HCT116 (cell line): ENCODE measurements around the gene WSCD2. TPM values are rescaled to one million over a fixed set of nuclear protein-coding genes. Genes with fewer than 3 reads are reported as not detected.

ENCODE experiments used
- ATAC-seq: fragments of 200-7000 bp; cut with Tn5 transposase; 2 replicates; pipeline ENCODE4 v1.9.1; 2020; ENCODE audit warnings: mild to moderate bottlenecking, moderate library complexity
- BruUV-seq: library from RNA; stranded (reverse); fragments of 400-500 nt; replicated peaks from 2 replicates; lab custom pipeline; 2021; lab: Mats Ljungman, UMichigan
- CTCF ChIA-PET: fragments of 300-600 bp; sonication (Branson Sonifier 250); formaldehyde crosslinking; loops from one replicate; lab custom pipeline; 2021; ENCODE audit warnings: antibody characterized with exemption; lab: Charles Lee
- POLR2A ChIA-PET: fragments of 300-600, 350-600 bp; sonication (Branson Sonifier 250); formaldehyde crosslinking; loops from one replicate; lab custom pipeline; 2021; ENCODE audit warnings: antibody characterized with exemption; lab: Charles Lee
- RAD21 ChIA-PET, 2 experiments: fragments of 300-600 bp; sonication (Branson Sonifier 250); formaldehyde crosslinking; loops; one replicate each; lab custom pipeline; 2023; ENCODE audit warnings: low total read pairs in 2 of 2; ENCODE audit not compliant: uncharacterized antibody in 2 of 2, unreplicated experiment in 2 of 2, low non-redundant PET in 1 of 2; lab: Charles Lee
- DNase-seq: peaks from one replicate; pipeline ENCODE4 v3.0.0-alpha.2; 2010; ENCODE audit warnings: low read depth, low spot score
- H2AFZ ChIP-seq: fragments of 200-600 bp; shearing (Covaris generic), sonication (generic); 2 replicates; pipeline ENCODE4 v1.6.1; 2017; ENCODE audit warnings: low read depth, mixed run types, mixed read lengths, antibody characterized with exemption, low read length; ENCODE audit not compliant: poor library complexity, severe bottlenecking
- H3K27ac ChIP-seq: 2 replicates; pipeline ENCODE4 v1.5.1; 2012; ENCODE audit warnings: low read depth, low read length
- H3K27me3 ChIP-seq: fragments of 200-600 bp; sonication (generic); 2 replicates; pipeline ENCODE4 v1.6.1; 2016; ENCODE audit warnings: mixed run types, low read length, mixed read lengths; ENCODE audit not compliant: insufficient read depth
- H3K36me3 ChIP-seq, 2 experiments: fragments of 200-500 bp in 1 of 2; fragments of 200-600 bp in 1 of 2; sonication (Bioruptor generic) in 1 of 2; sonication (generic) in 1 of 2; 2 replicates each; pipeline versions ENCODE4 v1.5.1 to v1.6.1; 2014 to 2016; ENCODE audit warnings: low read length in 2 of 2, inconsistent platforms in 1 of 2, mixed read lengths in 1 of 2, mixed run types in 1 of 2; ENCODE audit not compliant: insufficient read depth in 2 of 2, control insufficient read depth in 1 of 2
- H3K4me1 ChIP-seq, 2 experiments: fragments of 200-600 bp in 1 of 2; sonication (generic) in 1 of 2; 2 replicates each; pipeline versions ENCODE4 v1.5.1 to v1.6.1; 2012 to 2017; ENCODE audit warnings: low read length in 2 of 2, inconsistent platforms in 1 of 2, mild to moderate bottlenecking in 1 of 2, mixed read lengths in 1 of 2, mixed run types in 1 of 2, moderate library complexity in 1 of 2; ENCODE audit not compliant: insufficient read depth in 2 of 2, control insufficient read depth in 1 of 2
- H3K4me2 ChIP-seq: fragments of 200-600 bp; sonication (generic); 2 replicates; pipeline ENCODE4 v1.6.1; 2017; ENCODE audit warnings: mixed run types, low read length, mixed read lengths
- H3K4me3 ChIP-seq, 2 experiments: fragments of 200-600 bp in 1 of 2; sonication (generic) in 1 of 2; replicated peaks in 1 of 2; 2 replicates each; pipeline ENCODE4 v1.5.1; 2011 to 2016; ENCODE audit warnings: low read length in 2 of 2, control low read depth in 1 of 2, low read depth in 1 of 2, mild to moderate bottlenecking in 1 of 2, mixed read lengths in 1 of 2, mixed run types in 1 of 2
- H3K79me2 ChIP-seq: fragments of 200-600 bp; sonication (generic); 2 replicates; pipeline ENCODE4 v1.6.1; 2017; ENCODE audit warnings: mild to moderate bottlenecking, mixed run types, low read length, moderate library complexity, mixed read lengths; ENCODE audit not compliant: insufficient read depth
- H3K9ac ChIP-seq: fragments of 200-600 bp; sonication (generic); 2 replicates; pipeline ENCODE4 v1.6.1; 2016; ENCODE audit warnings: low read length, mixed read lengths
- H3K9me2 ChIP-seq: fragments of 200-600 bp; sonication (generic), shearing (Covaris generic); 2 replicates; pipeline ENCODE4 v1.6.1; 2017; ENCODE audit warnings: mixed run types, mild to moderate bottlenecking, moderate library complexity; ENCODE audit not compliant: insufficient read depth
- H3K9me3 ChIP-seq, 2 experiments: fragments of 200-500 bp in 1 of 2; fragments of 200-600 bp in 1 of 2; sonication (Bioruptor generic) in 1 of 2; sonication (generic) in 1 of 2; 2 replicates each; pipeline ENCODE4 v1.6.1; 2014 to 2017; ENCODE audit warnings: low read length in 2 of 2, mixed read lengths in 2 of 2, inconsistent platforms in 1 of 2, low read depth in 1 of 2, mild to moderate bottlenecking in 1 of 2, mixed run types in 1 of 2, moderate library complexity in 1 of 2; ENCODE audit not compliant: control insufficient read depth in 1 of 2, insufficient read depth in 1 of 2
- H4K20me1 ChIP-seq: fragments of 200-600 bp; sonication (generic), shearing (Covaris generic); 2 replicates; pipeline ENCODE4 v1.6.1; 2017; ENCODE audit warnings: mixed run types, mild to moderate bottlenecking, moderate library complexity; ENCODE audit not compliant: insufficient read depth
- ATF3 ChIP-seq: IDR thresholded peaks from 2 replicates; pipeline ENCODE4 v1.6.1; 2012
- CBX3 ChIP-seq: IDR thresholded peaks from 2 replicates; pipeline ENCODE4 v1.6.1; 2012; ENCODE audit warnings: low read depth
- CEBPB ChIP-seq: IDR thresholded peaks from 2 replicates; pipeline ENCODE4 v1.6.1; 2012; ENCODE audit warnings: low read depth
- CTCF ChIP-seq, 3 experiments: fragments of 200-600 bp in 1 of 3; sonication (generic) in 1 of 3; IDR thresholded peaks in 2 of 3; conservative IDR thresholded peaks in 1 of 3; 2 replicates each; pipeline ENCODE4 v1.5.1; 2012 to 2017; ENCODE audit warnings: low read depth in 2 of 3, low read length in 2 of 3, antibody characterized with exemption in 1 of 3, borderline replicate concordance in 1 of 3, control low read depth in 1 of 3, mild to moderate bottlenecking in 1 of 3, mixed read lengths in 1 of 3, mixed run types in 1 of 3, moderate library complexity in 1 of 3; ENCODE audit not compliant: insufficient read depth in 1 of 3
- EZH2 ChIP-seq: fragments of 200-600 bp; sonication (generic); IDR thresholded peaks from 2 replicates; pipeline ENCODE4 v1.6.1; 2017; ENCODE audit warnings: antibody characterized with exemption, mixed run types
- EZH2phosphoT487 ChIP-seq: fragments of 200-600 bp; IDR thresholded peaks from 2 replicates; pipeline ENCODE4 v1.6.1; 2018; ENCODE audit warnings: antibody characterized with exemption, borderline replicate concordance
- JUND ChIP-seq: IDR thresholded peaks from 2 replicates; pipeline ENCODE4 v1.6.1; 2012
- POLR2AphosphoS5 ChIP-seq: IDR thresholded peaks from 2 replicates; pipeline ENCODE4 v1.6.1; 2011; ENCODE audit warnings: mild to moderate bottlenecking, low read depth, low read length, moderate library complexity
- SP1 ChIP-seq: IDR thresholded peaks from 2 replicates; pipeline ENCODE4 v1.6.1; 2012; ENCODE audit warnings: low read depth
- TCF7L2 ChIP-seq: IDR thresholded peaks from 2 replicates; pipeline ENCODE4 v1.7.0; 2011; ENCODE audit warnings: borderline replicate concordance, inconsistent platforms; ENCODE audit not compliant: insufficient read depth, insufficient read length; ENCODE audit errors: extremely low read depth
- ZBTB33 ChIP-seq: IDR thresholded peaks from 2 replicates; pipeline ENCODE4 v1.6.1; 2011; ENCODE audit warnings: mild to moderate bottlenecking, low read length, moderate library complexity; ENCODE audit not compliant: insufficient replicate concordance; ENCODE audit errors: extremely low read depth
- ZFX ChIP-seq: fragments of 450-650 bp; IDR thresholded peaks from 2 replicates; pipeline ENCODE4 v1.6.1; 2017
- ZNF274 ChIP-seq: fragments of 200-500 bp; sonication (Bioruptor generic); IDR thresholded peaks from 2 replicates; pipeline ENCODE4 v1.6.1; 2014; ENCODE audit warnings: mild to moderate bottlenecking, low read depth, low read length, inconsistent platforms
- intact Hi-C: fragments of 100-400 bp; cut with micrococcal nuclease; formaldehyde crosslinking; loops from 2 replicates; pipeline ENCODE4 v1.10.0; 2022
- total RNA-seq: library from RNA; stranded (reverse); gene quantifications from one replicate; pipeline ENCODE4 v1.2.1, GENCODE V29; 2021; ENCODE audit not compliant: unreplicated experiment
- TF ChIP-seq, protein P1 (sequence below): IDR thresholded peaks from 2 replicates; pipeline ENCODE4 v1.6.1; 2012

WSCD2 gene
- total RNA-seq, 1 experiment from 2014 or later = 0.05 TPM

DNA sequence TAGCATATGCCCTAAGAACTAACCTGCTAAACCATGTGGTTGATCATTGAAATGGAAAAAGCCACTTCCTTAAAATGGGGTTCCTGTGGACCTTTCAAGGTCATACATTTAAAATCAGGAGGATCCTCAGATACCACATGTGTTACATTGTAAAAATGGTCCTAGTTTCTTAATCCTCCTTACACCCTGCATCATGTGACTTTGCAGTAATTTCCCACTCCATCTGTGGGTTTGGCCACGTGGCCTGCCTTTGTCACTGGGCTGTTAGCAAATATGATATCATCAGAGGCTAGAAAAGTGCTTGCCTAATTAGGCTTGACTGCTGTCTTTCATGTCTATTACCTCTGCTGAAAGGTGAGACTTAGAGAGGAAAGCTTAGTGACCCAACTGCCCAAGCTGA, 139.3 kb downstream of the WSCD2 start (continued):
- TF ChIP-seq CTCF (IDR thresholded peaks at IDR 0.05 in 2 of 3, conservative IDR thresholded peaks at IDR 0.05 in 1 of 3; ENCODE audit: borderline replicate concordance in 1 of 3, insufficient read depth in 1 of 3, low read depth in 2 of 3, low read length in 2 of 3) (no peak), TCF7L2 (no peak), EZH2phosphoT487 (no peak), ATF3 (no peak), SP1 (no peak), EZH2 (no peak)

DNA sequence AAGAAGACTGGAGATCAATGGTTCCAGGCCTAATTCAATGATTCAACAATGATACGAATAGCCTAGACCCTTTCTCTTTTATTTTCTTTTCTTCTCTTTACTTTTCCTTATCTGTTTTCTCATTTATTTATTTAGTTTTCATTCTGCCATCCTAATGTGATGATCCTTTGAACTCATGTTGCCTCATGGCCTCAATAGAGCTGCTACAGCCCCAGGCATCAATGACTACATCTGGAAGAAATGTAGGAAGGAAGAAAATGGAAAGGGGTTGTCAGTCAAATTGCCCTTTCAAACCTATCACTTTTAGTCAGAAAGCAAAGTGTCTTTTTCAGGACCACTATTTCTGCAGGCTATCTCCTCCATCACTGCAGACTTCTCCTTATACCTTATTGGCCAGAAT, 140.1 kb downstream of the WSCD2 start:
- no peak overlapping the region for H3K4me3 ChIP-seq
- intact Hi-C loops = no loop called here
- RAD21 ChIA-PET = no interaction called here
- CTCF ChIA-PET = no interaction called here
- no peak overlapping the region for H2AFZ ChIP-seq
- H3K27ac ChIP-seq = no peak overlapping the region
- no peaks in the 10 kb centered on the region for H3K9me3 ChIP-seq
- H3K36me3 ChIP-seq = no peaks in the 10 kb centered on the region
- H3K9ac ChIP-seq = no peak overlapping the region
- DNase-seq (no peak), ATAC-seq (no peak)
- H3K4me2 ChIP-seq = no peak overlapping the region
- H3K4me1 ChIP-seq = no peaks in the 10 kb centered on the region
- H3K27me3 ChIP-seq = peaks cover 61% of the 10 kb centered on the region
- no TSS peak for BruUV-seq
- no peaks in the 10 kb centered on the region for H3K9me2 ChIP-seq
- no peaks in the 10 kb centered on the region for H4K20me1 ChIP-seq
- H3K79me2 ChIP-seq = no peaks in the 10 kb centered on the region
- no peak for TF ChIP-seq JUND
- no peak for TF ChIP-seq ATF3
- TF ChIP-seq ZFX = no peak
- no peak for TF ChIP-seq CBX3
- TF ChIP-seq ZBTB33 = no peak
- no peak for TF ChIP-seq ZNF274
- no peak for TF ChIP-seq CEBPB
- TF ChIP-seq SP1 = no peak
- TF ChIP-seq POLR2AphosphoS5 = no peak
- TF ChIP-seq, protein P1, sequence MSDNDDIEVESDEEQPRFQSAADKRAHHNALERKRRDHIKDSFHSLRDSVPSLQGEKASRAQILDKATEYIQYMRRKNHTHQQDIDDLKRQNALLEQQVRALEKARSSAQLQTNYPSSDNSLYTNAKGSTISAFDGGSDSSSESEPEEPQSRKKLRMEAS = no peak
- POLR2A ChIA-PET = no interaction called here
